KMS-11 (cell line): ENCODE data around the gene GRIK5.

Experiments used
- H2AFZ ChIP-seq: fragments of 200-600 bp; sonication (generic); 2 replicates; pipeline ENCODE4 v1.6.1; 2016; ENCODE audit warnings: antibody characterized with exemption, mixed run types, low read depth
- H3K27ac ChIP-seq: fragments of 200-600 bp; sonication (generic); 2 replicates; pipeline ENCODE4 v1.6.1; 2016; ENCODE audit warnings: mild to moderate bottlenecking, mixed run types
- H3K27me3 ChIP-seq: fragments of 200-600 bp; sonication (generic); 2 replicates; pipeline ENCODE4 v1.6.1; 2017; ENCODE audit warnings: mild to moderate bottlenecking, low read depth, mixed run types, moderate library complexity; ENCODE audit not compliant: insufficient read depth
- H3K36me3 ChIP-seq: fragments of 200-600 bp; sonication (generic); 2 replicates; pipeline ENCODE4 v1.6.1; 2017; ENCODE audit warnings: mild to moderate bottlenecking, mixed run types; ENCODE audit not compliant: insufficient read depth
- H3K4me1 ChIP-seq: fragments of 200-600 bp; sonication (generic); 2 replicates; pipeline ENCODE4 v1.6.1; 2016; ENCODE audit warnings: mild to moderate bottlenecking, low read depth, mixed run types; ENCODE audit not compliant: poor library complexity, severe bottlenecking
- H3K4me2 ChIP-seq: fragments of 200-600 bp; sonication (generic); 2 replicates; pipeline ENCODE4 v1.7.0; 2016; ENCODE audit warnings: mild to moderate bottlenecking, mixed run types
- H3K4me3 ChIP-seq: fragments of 200-600 bp; sonication (generic); IDR thresholded peaks from 2 replicates; pipeline ENCODE4 v1.6.1; 2017; ENCODE audit warnings: low read depth, low read length, mixed read lengths; ENCODE audit not compliant: insufficient read depth
- H3K79me2 ChIP-seq: fragments of 200-600 bp; sonication (generic); 2 replicates; pipeline ENCODE4 v1.6.1; 2016; ENCODE audit warnings: low read depth, mixed run types; ENCODE audit not compliant: insufficient read depth
- H3K9ac ChIP-seq: fragments of 200-600 bp; sonication (generic); 2 replicates; pipeline ENCODE4 v1.6.1; 2016; ENCODE audit warnings: mild to moderate bottlenecking, mixed run types
- H4K20me1 ChIP-seq: fragments of 200-600 bp; sonication (generic); 2 replicates; pipeline ENCODE4 v1.6.1; 2016; ENCODE audit warnings: mild to moderate bottlenecking, mixed run types; ENCODE audit not compliant: insufficient read depth
- TF ChIP-seq, protein P1 (sequence below): fragments of 200-600 bp; sonication (generic); conservative IDR thresholded peaks from 2 replicates; pipeline ENCODE4 v1.6.1; 2017; ENCODE audit warnings: low read depth, mild to moderate bottlenecking, antibody characterized with exemption, low read length, moderate library complexity, mixed read lengths

GRIK5 gene

DNA sequence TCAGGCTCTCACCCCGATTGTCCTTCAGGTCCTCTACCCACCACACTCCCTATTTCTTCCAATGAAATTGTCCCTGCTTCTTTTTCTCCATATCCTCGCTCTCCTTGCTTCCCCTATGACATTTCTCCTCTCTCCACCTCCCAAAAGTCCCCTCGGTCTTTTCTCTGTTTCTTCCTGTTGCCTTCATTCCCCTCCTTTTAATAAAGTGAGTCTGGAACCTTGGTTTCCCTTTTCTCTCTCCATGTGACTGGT is 5.3 kb upstream of the GRIK5 start:
- H3K9ac ChIP-seq, result peak overlapping the region; percentile 95
- H3K27me3 ChIP-seq, result no peaks in the 10 kb centered on the region; the same call in 1 of the 2 replicates
- peaks cover 21% of the 10 kb centered on the region for H3K4me1 ChIP-seq
- peak overlapping the region; percentile 82 for H3K27ac ChIP-seq
- H2AFZ ChIP-seq, result peak overlapping the region; percentile 48
- TF ChIP-seq, protein P1, sequence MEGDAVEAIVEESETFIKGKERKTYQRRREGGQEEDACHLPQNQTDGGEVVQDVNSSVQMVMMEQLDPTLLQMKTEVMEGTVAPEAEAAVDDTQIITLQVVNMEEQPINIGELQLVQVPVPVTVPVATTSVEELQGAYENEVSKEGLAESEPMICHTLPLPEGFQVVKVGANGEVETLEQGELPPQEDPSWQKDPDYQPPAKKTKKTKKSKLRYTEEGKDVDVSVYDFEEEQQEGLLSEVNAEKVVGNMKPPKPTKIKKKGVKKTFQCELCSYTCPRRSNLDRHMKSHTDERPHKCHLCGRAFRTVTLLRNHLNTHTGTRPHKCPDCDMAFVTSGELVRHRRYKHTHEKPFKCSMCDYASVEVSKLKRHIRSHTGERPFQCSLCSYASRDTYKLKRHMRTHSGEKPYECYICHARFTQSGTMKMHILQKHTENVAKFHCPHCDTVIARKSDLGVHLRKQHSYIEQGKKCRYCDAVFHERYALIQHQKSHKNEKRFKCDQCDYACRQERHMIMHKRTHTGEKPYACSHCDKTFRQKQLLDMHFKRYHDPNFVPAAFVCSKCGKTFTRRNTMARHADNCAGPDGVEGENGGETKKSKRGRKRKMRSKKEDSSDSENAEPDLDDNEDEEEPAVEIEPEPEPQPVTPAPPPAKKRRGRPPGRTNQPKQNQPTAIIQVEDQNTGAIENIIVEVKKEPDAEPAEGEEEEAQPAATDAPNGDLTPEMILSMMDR, result no peak
- no peak overlapping the region for H3K4me3 ChIP-seq
- H4K20me1 ChIP-seq, result no peaks in the 10 kb centered on the region
- H3K36me3 ChIP-seq, result no peaks in the 10 kb centered on the region
- H3K79me2 ChIP-seq, result peaks cover 26% of the 10 kb centered on the region
- H3K4me2 ChIP-seq, result peak overlapping the region; percentile 41

DNA sequence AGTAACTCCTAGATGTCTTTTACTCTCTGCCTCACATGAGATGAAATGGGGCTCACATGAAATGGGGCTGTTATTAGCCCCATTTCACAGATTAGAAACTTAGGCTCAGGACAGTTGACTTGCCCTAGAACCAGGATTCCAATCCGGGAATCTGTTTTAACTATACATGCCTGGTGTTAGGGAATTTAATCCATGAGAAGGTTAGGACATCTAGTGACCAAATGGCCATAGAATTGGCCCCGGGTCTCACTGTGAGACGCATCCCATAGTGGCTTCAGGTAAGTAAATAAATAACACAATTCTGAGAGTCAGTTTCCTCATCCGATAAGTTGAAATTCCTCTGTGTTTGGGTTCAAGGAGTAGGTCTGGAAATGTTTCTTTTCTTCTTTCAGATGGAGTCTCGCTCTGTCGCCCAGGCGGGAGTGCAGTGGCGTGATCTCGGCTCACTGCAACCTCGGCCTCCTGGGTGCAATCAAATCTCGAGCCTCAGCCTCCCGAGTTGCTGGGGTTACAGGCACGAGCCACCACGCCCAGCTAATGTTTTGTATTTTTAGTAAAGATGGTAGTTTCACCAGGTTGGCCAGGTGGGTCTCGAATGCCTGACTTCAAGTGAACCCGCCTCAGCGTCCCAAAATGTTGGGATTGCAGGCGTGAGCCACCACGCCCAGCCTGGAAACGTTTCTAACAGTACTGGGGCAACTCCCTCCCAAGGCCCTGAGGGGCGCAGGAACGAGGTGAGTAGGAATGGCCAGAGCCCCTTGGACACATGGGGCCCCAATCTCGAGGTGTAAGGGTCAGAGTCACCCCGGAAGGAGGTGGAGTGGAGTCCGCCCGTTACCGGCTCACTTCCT is 4.7 kb upstream of the GRIK5 start:
- H4K20me1 ChIP-seq, result no peaks in the 10 kb centered on the region
- H3K9ac ChIP-seq, result peak overlapping the region; percentile 95
- no peak overlapping the region for H3K4me3 ChIP-seq
- H3K4me1 ChIP-seq, result peaks cover 21% of the 10 kb centered on the region
- peak overlapping the region; percentile 48 for H2AFZ ChIP-seq
- TF ChIP-seq, protein P1, result no peak
- H3K27me3 ChIP-seq, result no peaks in the 10 kb centered on the region; the same call in 1 of the 2 replicates
- H3K4me2 ChIP-seq, result peak overlapping the region; percentile 41
- peaks cover 26% of the 10 kb centered on the region for H3K79me2 ChIP-seq
- no peaks in the 10 kb centered on the region for H3K36me3 ChIP-seq
- H3K27ac ChIP-seq, result peak overlapping the region; percentile 82

DNA sequence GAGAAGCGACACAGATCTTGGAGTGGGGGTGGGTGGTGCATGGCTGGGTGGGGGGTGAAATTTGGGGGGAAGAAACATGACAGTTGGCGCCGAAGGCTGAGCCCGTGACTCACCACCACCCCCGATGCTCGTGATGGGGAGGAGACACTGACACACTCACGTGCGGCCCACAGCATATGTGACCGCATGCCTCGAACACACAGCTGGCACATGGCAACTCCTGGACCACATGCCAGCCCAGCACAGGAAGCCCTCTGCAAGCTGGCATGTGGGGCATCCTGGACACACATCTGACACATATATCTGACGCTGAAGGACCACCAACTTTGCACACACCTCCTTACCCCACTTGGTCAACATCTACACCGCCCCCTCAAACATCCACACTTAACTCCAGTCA is 1.2 kb upstream of the GRIK5 start:
- Histone ChIP-seq H3K27ac (no peak overlapping the region), H3K9ac (no peak overlapping the region), H3K27me3 (peaks cover 34% of the 10 kb centered on the region), H3K4me1 (peaks cover 6% of the 10 kb centered on the region), H3K4me2 (no peak overlapping the region), H3K36me3 (no peaks in the 10 kb centered on the region), H3K79me2 (no peaks in the 10 kb centered on the region), H4K20me1 (no peaks in the 10 kb centered on the region), H2AFZ (no peak overlapping the region), H3K4me3 (no peak overlapping the region)
- TF ChIP-seq, protein P1, result no peak

DNA sequence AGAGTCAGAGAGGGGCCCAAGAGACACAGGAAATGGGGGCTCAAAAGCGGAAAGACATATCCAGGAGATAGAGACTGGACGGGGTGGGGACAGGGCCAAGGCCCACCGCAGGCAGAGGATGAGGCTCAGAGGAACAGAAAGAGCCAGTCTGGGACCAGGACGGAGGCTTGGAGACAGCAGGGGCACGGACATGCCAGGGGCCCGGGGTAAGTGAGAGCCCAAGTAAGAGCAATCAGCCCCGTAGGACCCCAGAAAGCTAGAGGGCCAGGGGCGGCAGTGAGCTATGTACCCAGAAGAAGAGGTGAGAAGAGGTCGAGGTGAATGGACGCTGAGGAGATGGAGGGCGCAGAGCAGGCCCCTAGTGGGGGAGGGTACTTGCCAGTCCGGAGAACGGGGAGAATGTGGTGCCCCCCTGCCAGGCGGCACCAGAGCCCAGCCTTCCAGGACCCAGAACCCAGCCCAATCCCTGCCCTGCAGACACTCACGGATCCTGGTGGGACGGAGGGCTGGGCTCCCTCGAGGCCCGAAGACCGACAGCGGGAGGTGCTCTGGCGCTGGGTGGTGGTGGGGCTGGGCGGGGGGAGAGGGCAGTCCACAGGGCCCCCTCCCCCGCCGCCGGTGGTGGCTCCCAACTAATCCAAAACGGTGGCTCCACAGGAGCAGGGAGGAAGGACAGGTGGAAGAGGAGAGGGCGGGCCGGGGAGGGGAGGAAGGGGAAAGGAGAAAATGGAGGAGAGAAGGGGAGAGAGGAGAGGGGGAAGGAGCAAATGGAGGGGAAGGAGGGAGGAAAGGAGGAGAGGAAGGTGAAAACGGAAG is 1.0 kb downstream of the GRIK5 start:
- H3K4me2 ChIP-seq, result no peak overlapping the region
- no peaks in the 10 kb centered on the region for H3K36me3 ChIP-seq
- H2AFZ ChIP-seq, result no peak overlapping the region
- TF ChIP-seq, protein P1, result no peak
- no peak overlapping the region for H3K9ac ChIP-seq
- peaks cover 57% of the 10 kb centered on the region for H3K27me3 ChIP-seq
- no peak overlapping the region for H3K4me3 ChIP-seq
- no peaks in the 10 kb centered on the region for H4K20me1 ChIP-seq
- H3K4me1 ChIP-seq, result no peaks in the 10 kb centered on the region
- H3K27ac ChIP-seq, result no peak overlapping the region
- no peaks in the 10 kb centered on the region for H3K79me2 ChIP-seq
